Uterus (tissue), 4 donors: ENCODE results near the gene SPG11. TPM values are rescaled to one million over a fixed set of nuclear protein-coding genes. Genes with fewer than 3 reads are reported as not detected.

ENCODE experiments used
- DNase-seq, 2 donors: peaks; one replicate each; pipeline ENCODE4 v3.0.0-alpha.2; 2019 to 2020
- H3K27ac ChIP-seq, 2 donors: fragments of 200-600 bp; sonication (generic); 1 replicate in 1 of 2; 2 replicates in 1 of 2; pipeline ENCODE4 v1.5.1; 2016 to 2018
- H3K27me3 ChIP-seq, 2 donors: fragments of 200-600 bp; sonication (generic); one replicate each; pipeline ENCODE4 v1.5.1; 2018 to 2019; ENCODE audit warnings: control low read depth in 1 of 2
- H3K36me3 ChIP-seq, 2 donors: fragments of 200-600 bp; sonication (generic); one replicate each; pipeline ENCODE4 v1.5.1; 2019; ENCODE audit warnings: control low read depth in 1 of 2
- H3K4me1 ChIP-seq, 2 donors: fragments of 200-600 bp; sonication (generic); one replicate each; pipeline ENCODE4 v1.5.1; 2018 to 2019; ENCODE audit warnings: control low read depth in 1 of 2
- H3K4me3 ChIP-seq, 2 donors: fragments of 200-600 bp; sonication (generic); 1 replicate in 1 of 2; 2 replicates in 1 of 2; pipeline ENCODE4 v1.5.1; 2018 to 2019; ENCODE audit warnings: mild to moderate bottlenecking in 1 of 2
- H3K9me3 ChIP-seq, 2 donors: fragments of 200-600 bp; sonication (generic); one replicate each; pipeline ENCODE4 v1.5.1; 2019; ENCODE audit warnings: control low read depth in 1 of 2
- POLR2A ChIP-seq, 2 donors: fragments of 450-650 bp; IDR thresholded peaks; one replicate each; pipeline ENCODE4 v1.6.1; 2016; ENCODE audit warnings: antibody characterized with exemption in 2 of 2, mild to moderate bottlenecking in 1 of 2, moderate library complexity in 1 of 2
- intact Hi-C: fragments of 100-400 bp; cut with DNase I; formaldehyde crosslinking; loops from one replicate; pipeline ENCODE4 v1.15.1; 2023; ENCODE audit warnings: low total_unique reads
- total RNA-seq, 4 donors: library from RNA; depleted of rRNA in 3 of 4; stranded (reverse); fragments of >200 nt in 3 of 4; gene quantifications; one replicate each; pipeline versions ENCODE4 v1.1.0 to v1.2.4, GENCODE V29; 2014 to 2023
- TF ChIP-seq, protein P1 (sequence below), 4 experiments: fragments of 200-600 bp in 2 of 4; fragments of 450-650 bp in 2 of 4; sonication (generic) in 2 of 4; IDR thresholded peaks; one replicate each; pipeline ENCODE4 v1.5.1; 2016 to 2019; ENCODE audit warnings: antibody characterized with exemption in 4 of 4, mild to moderate bottlenecking in 2 of 4, moderate library complexity in 1 of 4
- donor health status: DM: yes; HTN: yes; CAD: no.

Gene SPG11
- total RNA-seq, 4 donors from 2014 or later, result 34.1 to 88.0 (median 80.6) TPM

DNA sequence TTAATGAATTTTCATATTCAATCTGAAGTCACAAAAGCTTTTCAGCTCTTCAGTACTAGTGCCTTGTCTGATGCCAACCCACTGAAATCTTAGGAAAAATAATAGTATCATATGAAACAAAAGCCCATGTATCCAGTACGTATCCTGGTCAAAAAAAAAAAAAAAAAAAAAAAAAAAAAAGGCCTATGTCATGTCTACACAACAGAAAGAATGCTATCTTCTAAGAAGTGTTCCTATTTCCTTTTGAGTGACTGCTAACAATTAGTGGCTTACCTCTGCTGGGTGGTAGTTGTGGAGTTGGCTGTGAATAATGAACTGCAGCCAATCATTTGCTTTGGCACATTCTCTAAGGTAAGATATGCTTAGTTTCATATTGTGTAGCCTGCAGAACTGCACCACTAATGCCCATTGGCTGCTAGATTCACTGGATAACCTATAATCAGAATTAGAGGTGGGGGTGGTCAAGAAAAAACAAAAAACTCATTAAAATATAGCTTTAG lies 66.9 kb downstream of the SPG11 start:
- DNase-seq, result no peak
- no peak overlapping the region for H3K27ac ChIP-seq
- no peaks in the 10 kb centered on the region for H3K27me3 ChIP-seq
- peaks cover 0 to 2% of the 10 kb centered on the region in 2 donors for H3K36me3 ChIP-seq
- no peaks in the 10 kb centered on the region for H3K4me1 ChIP-seq
- H3K4me3 ChIP-seq, result no peak overlapping the region
- no peak for TF ChIP-seq POLR2A (IDR thresholded peaks at IDR 0.05)
- TF ChIP-seq, protein P1, sequence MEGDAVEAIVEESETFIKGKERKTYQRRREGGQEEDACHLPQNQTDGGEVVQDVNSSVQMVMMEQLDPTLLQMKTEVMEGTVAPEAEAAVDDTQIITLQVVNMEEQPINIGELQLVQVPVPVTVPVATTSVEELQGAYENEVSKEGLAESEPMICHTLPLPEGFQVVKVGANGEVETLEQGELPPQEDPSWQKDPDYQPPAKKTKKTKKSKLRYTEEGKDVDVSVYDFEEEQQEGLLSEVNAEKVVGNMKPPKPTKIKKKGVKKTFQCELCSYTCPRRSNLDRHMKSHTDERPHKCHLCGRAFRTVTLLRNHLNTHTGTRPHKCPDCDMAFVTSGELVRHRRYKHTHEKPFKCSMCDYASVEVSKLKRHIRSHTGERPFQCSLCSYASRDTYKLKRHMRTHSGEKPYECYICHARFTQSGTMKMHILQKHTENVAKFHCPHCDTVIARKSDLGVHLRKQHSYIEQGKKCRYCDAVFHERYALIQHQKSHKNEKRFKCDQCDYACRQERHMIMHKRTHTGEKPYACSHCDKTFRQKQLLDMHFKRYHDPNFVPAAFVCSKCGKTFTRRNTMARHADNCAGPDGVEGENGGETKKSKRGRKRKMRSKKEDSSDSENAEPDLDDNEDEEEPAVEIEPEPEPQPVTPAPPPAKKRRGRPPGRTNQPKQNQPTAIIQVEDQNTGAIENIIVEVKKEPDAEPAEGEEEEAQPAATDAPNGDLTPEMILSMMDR (IDR thresholded peaks at IDR 0.05), result no peak
- intact Hi-C loops, result no loop called here
- H3K9me3 ChIP-seq, result no peaks in the 10 kb centered on the region

DNA sequence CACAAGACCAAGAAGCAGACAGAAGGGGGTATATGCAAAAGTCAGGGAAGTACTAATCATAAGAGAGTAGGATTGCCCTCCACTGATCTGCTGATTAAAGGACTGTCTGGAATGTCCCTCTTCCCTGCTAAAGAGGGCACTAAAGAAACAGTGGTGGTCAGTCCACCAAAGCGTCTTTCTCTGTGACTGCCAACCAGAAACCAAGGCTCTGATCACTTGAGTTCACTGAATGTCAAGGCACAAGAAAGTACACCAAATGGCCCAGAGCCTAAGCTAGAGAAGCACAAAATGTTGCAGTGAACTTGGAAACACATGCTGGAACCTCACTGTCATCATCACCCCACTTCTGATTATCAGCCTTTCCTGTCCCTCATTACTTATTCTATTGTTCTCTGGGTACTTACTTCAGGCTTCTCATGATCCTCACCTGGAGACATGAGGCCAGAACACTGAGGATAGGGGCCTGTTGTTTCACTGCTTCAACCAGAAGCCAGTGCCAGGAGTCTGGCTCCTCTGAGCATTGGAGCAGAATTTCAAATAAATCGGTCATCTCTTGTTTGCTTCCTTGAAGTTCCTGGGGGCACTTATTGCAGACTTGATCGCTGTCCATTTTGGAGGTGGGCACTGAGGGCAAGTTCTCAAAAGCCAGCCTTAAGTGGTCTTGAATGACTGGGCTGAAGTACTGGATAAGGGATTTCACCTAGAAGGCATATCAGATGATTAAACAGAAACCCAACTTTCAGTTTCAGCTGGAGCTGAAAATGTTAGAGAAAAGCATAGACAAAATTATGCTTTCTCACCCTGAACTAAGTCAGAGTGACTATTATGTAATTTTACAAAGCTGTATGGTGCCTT lies 67.6 kb downstream of the SPG11 start:
- Histone ChIP-seq H3K27me3 (no peaks in the 10 kb centered on the region), H3K4me3 (no peak overlapping the region), H3K4me1 (no peaks in the 10 kb centered on the region), H3K27ac (no peak overlapping the region), H3K36me3 (peaks cover 0 to 2% of the 10 kb centered on the region in 2 donors), H3K9me3 (no peaks in the 10 kb centered on the region)
- intact Hi-C loops, result no loop called here
- no peak for TF ChIP-seq POLR2A (IDR thresholded peaks at IDR 0.05)
- TF ChIP-seq, protein P1 (IDR thresholded peaks at IDR 0.05), result no peak
- no peak for DNase-seq

DNA sequence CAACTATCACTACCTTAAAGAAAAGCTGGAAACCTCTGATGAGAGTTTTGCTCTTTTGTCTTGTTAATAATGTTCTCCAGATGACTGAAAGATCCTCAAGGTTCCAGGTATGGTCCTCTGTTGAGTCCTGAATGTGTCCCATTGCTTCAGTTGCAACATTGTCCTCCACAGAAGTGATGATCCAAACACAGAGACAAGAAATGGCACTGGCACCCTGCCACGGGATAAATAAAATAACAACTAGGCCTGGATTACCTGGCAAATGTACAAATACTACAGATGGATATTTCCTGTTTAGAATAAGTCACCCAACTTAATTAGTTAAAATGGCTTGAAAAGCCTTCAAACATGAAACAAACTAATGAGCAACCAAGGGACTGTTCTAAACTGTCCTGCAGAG lies 68.2 kb downstream of the SPG11 start:
- intact Hi-C loops, result no loop called here
- TF ChIP-seq, protein P1 (IDR thresholded peaks at IDR 0.05), result no peak
- no peak for TF ChIP-seq POLR2A (IDR thresholded peaks at IDR 0.05)
- H3K4me3 ChIP-seq, result no peak overlapping the region
- H3K4me1 ChIP-seq, result no peaks in the 10 kb centered on the region
- no peak overlapping the region for H3K27ac ChIP-seq
- peaks cover 0 to 2% of the 10 kb centered on the region in 2 donors for H3K36me3 ChIP-seq
- H3K27me3 ChIP-seq, result no peaks in the 10 kb centered on the region
- H3K9me3 ChIP-seq, result no peaks in the 10 kb centered on the region
- no peak for DNase-seq

DNA sequence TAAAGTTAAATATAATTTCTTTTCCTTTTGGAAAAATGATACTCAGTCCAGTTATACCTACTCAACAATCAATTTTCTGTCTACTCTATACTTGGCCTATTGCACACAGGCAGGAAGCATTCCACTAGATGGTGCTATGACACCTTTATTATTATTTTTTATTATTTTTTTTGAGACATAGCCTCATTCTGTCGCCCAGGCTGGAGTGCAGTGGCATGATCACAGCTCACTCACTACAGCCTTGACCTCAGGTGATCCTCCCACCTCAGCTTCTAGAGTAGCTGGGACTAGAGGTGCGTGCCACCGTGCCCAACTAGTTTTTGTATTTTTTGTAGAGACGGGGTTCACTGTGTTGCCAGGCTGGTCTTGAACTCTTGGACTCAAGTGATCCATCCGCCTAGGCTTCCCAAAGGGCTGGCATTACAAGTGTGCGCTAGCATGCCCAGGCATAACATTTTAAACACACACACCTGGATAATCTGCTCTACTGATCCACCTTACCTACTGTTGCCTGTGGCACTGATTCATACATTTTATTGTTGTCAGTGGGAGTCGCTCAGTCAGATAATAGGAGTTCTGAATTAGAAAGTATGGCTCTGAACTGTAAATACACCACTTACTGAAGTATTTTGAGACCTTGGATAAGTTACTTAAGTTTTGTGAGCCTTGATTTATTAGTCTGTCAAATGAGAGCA lies 70.3 kb downstream of the SPG11 start:
- Histone ChIP-seq H3K27me3 (no peaks in the 10 kb centered on the region), H3K27ac (no peak overlapping the region), H3K4me1 (no peaks in the 10 kb centered on the region), H3K36me3 (no peaks in the 10 kb centered on the region), H3K9me3 (no peaks in the 10 kb centered on the region), H3K4me3 (no peak overlapping the region)
- TF ChIP-seq POLR2A (IDR thresholded peaks at IDR 0.05), result no peak
- TF ChIP-seq, protein P1 (IDR thresholded peaks at IDR 0.05), result no peak
- DNase-seq, result no peak
- intact Hi-C loops, result no loop called here

DNA sequence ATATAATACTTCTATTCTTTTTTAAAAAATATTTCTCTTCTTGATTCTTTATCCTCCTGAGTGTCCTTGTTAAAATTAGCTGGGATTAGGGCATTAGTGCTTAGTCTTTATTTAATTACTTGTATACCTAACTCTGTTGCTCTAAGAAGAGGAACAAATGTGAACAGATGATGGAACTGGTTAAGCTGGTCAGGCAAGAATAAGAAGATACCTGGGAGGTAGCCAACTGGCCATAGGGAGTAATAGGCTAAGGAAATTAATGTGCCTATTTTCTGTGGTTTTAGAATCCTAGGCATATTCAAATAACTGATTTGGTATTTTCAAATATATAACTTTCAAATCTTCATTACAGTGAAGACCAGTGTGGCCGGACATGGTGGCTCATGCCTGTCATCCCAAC lies 72.1 kb downstream of the SPG11 start:
- H3K9me3 ChIP-seq, result no peaks in the 10 kb centered on the region
- intact Hi-C loops, result no loop called here
- TF ChIP-seq, protein P1 (IDR thresholded peaks at IDR 0.05), result no peak
- no peak for TF ChIP-seq POLR2A (IDR thresholded peaks at IDR 0.05)
- H3K36me3 ChIP-seq, result no peaks in the 10 kb centered on the region
- H3K27me3 ChIP-seq, result no peaks in the 10 kb centered on the region
- H3K4me1 ChIP-seq, result no peaks in the 10 kb centered on the region
- no peak overlapping the region for H3K27ac ChIP-seq
- no peak for DNase-seq
- no peak overlapping the region for H3K4me3 ChIP-seq
